Left ventricle myocardium superior (tissue), 1 donor: ENCODE results near the gene OR4K14. TPM values are rescaled to one million over a fixed set of nuclear protein-coding genes. Genes with fewer than 3 reads are reported as not detected.
"Not testable (repeated sequence)": the region's sequence is repeated elsewhere in the genome, so short reads cannot be mapped to it uniquely, and the experiment has no call there.

Experiments
- ATAC-seq: fragments of 200-7000 bp; cut with Tn5 transposase; one replicate; pipeline ENCODE4 v1.9.1; 2020; ENCODE audit warnings: mild to moderate bottlenecking, moderate library complexity
- DNase-seq: peaks from one replicate; pipeline ENCODE4 v3.0.0-alpha.2; 2020
- intact Hi-C: fragments of 100-400 bp; cut with micrococcal nuclease; formaldehyde crosslinking; loops from one replicate; pipeline ENCODE4 v1.11.0; 2022
- long read RNA-seq: library from polyadenylated mRNA; unstranded; transcript quantifications from one replicate; pipeline ENCODE4 v2.0.0, GENCODE V29; 2021
- total RNA-seq: library from RNA; stranded (reverse); fragmentation: NEBNext Ultra II Directional; extraction: Animal tissue kit (Norgen Biotek cat#: 25700); gene quantifications from one replicate; pipeline ENCODE4 v1.2.1, GENCODE V29; 2021
- donor health status: DM: no; HTN: yes; CAD: no; lungs with severe emphysema.

Gene OR4K14, protein sequence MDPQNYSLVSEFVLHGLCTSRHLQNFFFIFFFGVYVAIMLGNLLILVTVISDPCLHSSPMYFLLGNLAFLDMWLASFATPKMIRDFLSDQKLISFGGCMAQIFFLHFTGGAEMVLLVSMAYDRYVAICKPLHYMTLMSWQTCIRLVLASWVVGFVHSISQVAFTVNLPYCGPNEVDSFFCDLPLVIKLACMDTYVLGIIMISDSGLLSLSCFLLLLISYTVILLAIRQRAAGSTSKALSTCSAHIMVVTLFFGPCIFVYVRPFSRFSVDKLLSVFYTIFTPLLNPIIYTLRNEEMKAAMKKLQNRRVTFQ
- not detected for total RNA-seq
- long read RNA-seq, result 0 reads

GRCh38 chr14:20019257-20019865, at the start of gene OR4K14:
TSS of gene OR4K14 (minus strand) at chr14:20019307. CDS start at chr14:20015193, 4,114 bp downstream.
- intact Hi-C loops, result no loop called here
- ATAC-seq (no peak), DNase-seq (no peak)

GRCh38 chr14:20059745-20060144, 40.6 kb upstream of the OR4K14 start, which contains the start of gene OR4L1:
TSS of gene OR4L1 (plus strand) at chr14:20060045. CDS start at chr14:20060045, 0 bp downstream.
- intact Hi-C loops, result no loop called here
- ATAC-seq (no peak), DNase-seq (no peak)

GRCh38 chr14:20048202-20048601, 29.1 kb upstream of the OR4K14 start:
- ATAC-seq, result no peak
- intact Hi-C loops, result no loop called here
- no peak for DNase-seq

- DNase-seq, result no peak
- intact Hi-C loops, result no loop called here
- no peak for ATAC-seq
Observed at GRCh38 chr14:20044243-20044642, 25.1 kb upstream of the OR4K14 start.

- intact Hi-C loops, result no loop called here
- ATAC-seq (no peak), DNase-seq (no peak)
Observed at GRCh38 chr14:20035938-20036337, 16.8 kb upstream of the OR4K14 start, which contains the start of gene OR4K13. TSS of gene OR4K13 (minus strand) at chr14:20036038. CDS start at chr14:20034758, 1,280 bp downstream.

DNA sequence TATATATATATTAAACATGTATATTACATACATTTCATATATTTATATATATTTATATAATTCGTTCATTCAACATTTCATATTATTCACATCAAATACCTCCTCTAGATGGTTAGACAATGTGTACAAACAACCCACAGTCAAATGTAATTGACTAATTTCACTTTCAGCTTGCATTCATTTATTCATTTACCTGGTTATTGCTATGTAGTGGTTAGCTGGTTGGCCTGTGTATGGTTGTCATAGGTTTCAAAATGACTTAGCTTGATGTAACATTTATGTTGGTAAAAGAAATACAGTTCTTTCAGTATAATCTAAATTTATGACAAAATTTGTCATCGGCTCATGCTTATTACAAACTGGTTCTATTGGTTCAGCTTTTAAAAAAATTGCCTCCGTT, 16.3 kb upstream of the OR4K14 start:
- DNase-seq (no peak), ATAC-seq (no peak)
- intact Hi-C loops, result no loop called here

- ATAC-seq, result no peak
- intact Hi-C loops, result no loop called here
- no peak for DNase-seq
Observed at GRCh38 chr14:20031058-20031457, 12.0 kb upstream of the OR4K14 start.

- ATAC-seq, result no peak
- no peak for DNase-seq
- intact Hi-C loops, result no loop called here
Observed at GRCh38 chr14:20008156-20008555, 11.0 kb downstream of the OR4K14 start.

DNA sequence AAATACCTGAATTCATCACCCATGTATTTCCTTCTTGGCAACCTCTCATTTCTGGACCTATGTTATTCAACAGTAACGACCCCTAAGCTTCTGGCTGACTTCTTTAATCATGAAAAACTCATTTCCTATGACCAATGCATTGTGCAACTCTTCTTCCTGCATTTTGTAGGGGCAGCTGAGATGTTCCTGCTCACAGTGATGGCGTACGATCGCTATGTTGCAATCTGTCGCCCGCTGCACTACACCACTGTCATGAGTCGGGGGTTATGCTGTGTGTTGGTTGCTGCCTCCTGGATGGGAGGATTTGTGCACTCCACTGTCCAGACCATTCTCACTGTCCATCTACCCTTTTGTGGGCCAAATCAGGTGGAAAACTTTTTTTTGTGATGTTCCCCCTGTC, 16.8 kb downstream of the OR4K14 start:
- intact Hi-C loops, result no loop called here
- ATAC-seq, result no peak
- DNase-seq, result no peak

DNA sequence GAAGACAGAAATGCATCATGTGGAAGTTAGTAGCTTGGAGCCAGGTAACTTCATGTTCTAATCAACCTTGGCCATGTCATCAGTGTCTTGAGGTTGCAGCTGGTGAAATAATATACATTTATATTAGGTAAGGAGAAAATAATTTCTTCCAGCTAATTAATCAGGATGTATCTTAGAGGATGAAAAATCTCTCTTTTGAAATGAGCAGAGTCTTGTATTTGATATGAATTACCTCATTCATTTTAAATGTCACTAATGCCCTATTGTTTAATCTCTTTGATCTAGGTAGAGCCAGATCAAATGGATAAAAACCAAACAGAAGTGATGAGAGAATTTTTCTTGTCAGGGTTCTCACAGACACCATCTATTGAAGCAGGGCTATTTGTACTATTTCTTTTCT, 17.2 kb downstream of the OR4K14 start, which contains the start of gene OR4Q2:
Gene OR4Q2, plus strand, starts transcription at position 301 of the 400 bp plus-strand sequence.
- no peak for DNase-seq
- no peak for ATAC-seq
- intact Hi-C loops, result no loop called here

DNA sequence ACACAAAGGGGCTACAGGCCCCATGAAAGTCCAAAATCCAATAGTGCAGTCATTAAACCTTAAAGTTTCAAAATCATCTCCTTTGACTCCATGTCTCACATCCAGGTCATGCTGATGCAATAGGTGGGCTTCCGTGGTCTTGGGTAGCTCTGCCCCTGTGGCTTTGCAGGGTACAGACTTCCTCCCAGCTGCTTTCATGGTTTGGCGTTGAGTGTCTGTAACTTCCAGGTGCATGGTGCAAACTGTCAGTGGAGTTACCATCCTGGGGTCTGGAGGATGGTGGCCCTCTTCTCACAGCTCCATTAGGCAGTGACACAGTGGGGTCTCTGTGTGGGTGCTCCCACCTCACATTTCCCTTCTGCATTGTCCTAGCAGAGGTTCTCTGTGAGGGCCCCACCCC, 25.7 kb downstream of the OR4K14 start:
- ATAC-seq (no peak), DNase-seq (no peak)
- intact Hi-C loops, result no loop called here

GRCh38 chr14:19975291-19975690, 43.8 kb downstream of the OR4K14 start, which contains the start of gene OR4K15:
TSS of gene OR4K15 (plus strand) at chr14:19975591. CDS start at chr14:19975591, 0 bp downstream.
- intact Hi-C loops, result no loop called here
- DNase-seq (no peak), ATAC-seq (no peak)

- DNase-seq (no peak), ATAC-seq (no peak)
- intact Hi-C loops, result no loop called here
Observed at GRCh38 chr14:19974844-19975243, 44.3 kb downstream of the OR4K14 start.

- intact Hi-C loops, ATAC-seq, DNase-seq: not testable (repeated sequence)
Observed at GRCh38 chr14:19969735-19970134, 49.4 kb downstream of the OR4K14 start.

Other genes starting within 250 kb of the OR4K14 start
- gene OR4M1, start 245.8 kb downstream of the OR4K14 start, total RNA-seq, result not detected
- gene OR4N2, start 215.5 kb downstream of the OR4K14 start, total RNA-seq, result not detected
- not detected for gene OR4K2, start 144.2 kb downstream of the OR4K14 start, total RNA-seq
- not detected for gene OR4K5, start 98.7 kb downstream of the OR4K14 start, total RNA-seq
- not detected for gene OR4K1, start 88.4 kb downstream of the OR4K14 start, total RNA-seq
- not detected for gene OR4K15, start 43.7 kb downstream of the OR4K14 start, total RNA-seq
- gene OR4Q2, start 17.1 kb downstream of the OR4K14 start, total RNA-seq, result not detected
- gene OR4K13, start 16.7 kb upstream of the OR4K14 start, total RNA-seq, result not detected
- not detected for gene OR4L1, start 40.7 kb upstream of the OR4K14 start, total RNA-seq
- gene OR4K17, start 91.4 kb upstream of the OR4K14 start, total RNA-seq, result not detected
- not detected for gene OR4N5, start 119.5 kb upstream of the OR4K14 start, total RNA-seq
- not detected for gene OR11G2, start 171.6 kb upstream of the OR4K14 start, total RNA-seq
- not detected for gene OR11H6, start 204.4 kb upstream of the OR4K14 start, total RNA-seq
- not detected for gene OR11H7, start 209.7 kb upstream of the OR4K14 start, total RNA-seq
- gene OR11H4, start 220.0 kb upstream of the OR4K14 start, total RNA-seq, result not detected